T-helper 2 cell treated with Interferon-gamma antibody and Interleukin-4, amounts not matched to agents 100 ng/mL and 5 ng/mL, for 36 hours (primary cell): Measurements from ENCODE around the gene NCAPH2. TPM values are rescaled to one million over a fixed set of nuclear protein-coding genes. Genes with fewer than 3 reads are reported as not detected.

Experiments
- intact Hi-C: fragments of 100-400 bp; cut with micrococcal nuclease; formaldehyde crosslinking; loops from one replicate; pipeline ENCODE4 v1.15.1; 2023
- total RNA-seq: library from RNA; stranded (reverse); gene quantifications from 2 replicates; pipeline ENCODE4 v1.2.3, GENCODE V29; 2022

NCAPH2 gene
- total RNA-seq, 1 donor from 2014 or later = 114 TPM

DNA sequence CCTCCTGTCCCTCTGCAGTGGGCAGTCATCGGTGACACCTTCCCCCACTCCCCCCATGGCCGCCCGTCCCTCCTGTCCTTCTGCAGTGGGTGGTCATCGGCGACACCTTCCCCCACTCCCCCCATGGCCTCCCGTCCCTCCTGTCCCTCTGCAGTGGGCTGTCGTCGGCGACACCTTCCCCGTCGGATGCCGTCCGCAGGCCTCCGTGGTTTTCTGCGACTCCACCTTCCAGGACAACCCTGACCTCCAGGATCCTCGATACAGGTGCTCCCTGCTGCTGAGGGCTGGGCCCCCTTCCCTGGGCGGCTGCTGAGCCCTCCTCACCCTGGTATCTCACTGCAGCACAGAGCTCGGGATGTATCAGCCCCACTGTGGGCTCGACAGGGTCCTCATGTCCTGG, 19.1 kb upstream of the NCAPH2 start:
- intact Hi-C loops = no loop called here

- intact Hi-C loops = no loop called here
These were observed 18.4 kb upstream of the NCAPH2 start for GRCh38 chr22:50489363-50490243.

DNA sequence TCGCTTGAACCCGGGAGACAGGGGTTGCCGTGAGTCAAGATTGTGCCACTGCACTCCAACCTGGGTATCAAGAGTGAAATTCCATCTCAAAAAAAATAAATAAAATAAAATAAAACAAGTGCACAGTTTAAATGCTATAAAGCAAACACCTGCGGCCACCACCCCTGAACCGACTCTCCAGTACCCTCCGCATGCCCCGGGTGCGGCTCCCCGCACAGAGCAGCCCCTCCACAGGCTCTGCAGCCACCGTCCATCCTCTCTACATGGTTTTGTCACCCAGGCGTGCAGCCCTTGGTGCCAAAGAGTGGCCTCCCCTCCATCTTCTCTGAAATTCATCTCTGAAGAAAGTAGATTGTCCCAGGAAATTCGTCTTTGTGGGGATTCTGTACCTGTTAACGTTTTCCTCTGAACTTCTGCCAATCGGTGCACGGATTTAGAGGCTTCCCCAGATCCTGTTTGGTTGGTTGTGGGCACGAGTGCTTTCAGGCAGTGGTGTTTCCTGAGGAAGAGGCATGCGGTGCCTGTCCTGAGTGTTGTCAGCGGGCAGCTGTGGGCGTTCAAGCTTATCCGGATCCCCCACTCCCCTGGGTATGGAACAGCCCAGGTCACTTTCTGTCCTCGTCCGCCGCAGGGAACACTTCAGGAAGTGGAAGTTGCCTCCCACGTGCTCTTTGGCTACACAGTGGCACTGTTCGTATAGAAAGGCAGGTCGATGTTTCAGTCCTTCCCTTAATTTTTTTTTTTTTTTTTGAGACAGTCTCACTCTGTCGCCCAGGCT, 17.3 kb upstream of the NCAPH2 start:
- intact Hi-C loops = no loop called here

DNA sequence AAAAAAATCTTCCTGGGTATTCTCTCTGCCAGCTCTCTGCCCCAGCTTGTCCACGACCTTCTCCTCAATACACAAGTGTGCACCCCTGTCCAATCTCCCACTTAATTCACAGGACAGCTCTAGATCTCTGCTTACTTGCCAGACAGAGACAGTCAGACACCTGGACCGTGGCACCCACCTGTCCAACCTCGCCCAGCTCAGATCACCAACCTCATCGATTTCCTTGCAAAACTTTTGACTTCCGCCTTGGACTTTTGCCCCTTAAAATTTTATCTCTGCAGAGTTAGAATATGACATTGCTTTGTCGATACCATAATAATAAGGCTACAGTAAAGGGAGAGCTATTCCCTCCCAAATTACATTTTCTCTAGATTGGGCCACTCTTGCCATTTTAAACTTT, 10.9 kb upstream of the NCAPH2 start:
- intact Hi-C loops = no loop called here

GRCh38 chr22:50498322-50498890, 9.6 kb upstream of the NCAPH2 start:
- intact Hi-C loops = loop anchor here (1.0 kb wide), 1 partner anchor 257 kb away; no protein-coding TSS in a partner anchor

GRCh38 chr22:50500452-50500851, 7.6 kb upstream of the NCAPH2 start:
- intact Hi-C loops = no loop called here

GRCh38 chr22:50502096-50502495, 5.9 kb upstream of the NCAPH2 start:
- intact Hi-C loops = no loop called here

DNA sequence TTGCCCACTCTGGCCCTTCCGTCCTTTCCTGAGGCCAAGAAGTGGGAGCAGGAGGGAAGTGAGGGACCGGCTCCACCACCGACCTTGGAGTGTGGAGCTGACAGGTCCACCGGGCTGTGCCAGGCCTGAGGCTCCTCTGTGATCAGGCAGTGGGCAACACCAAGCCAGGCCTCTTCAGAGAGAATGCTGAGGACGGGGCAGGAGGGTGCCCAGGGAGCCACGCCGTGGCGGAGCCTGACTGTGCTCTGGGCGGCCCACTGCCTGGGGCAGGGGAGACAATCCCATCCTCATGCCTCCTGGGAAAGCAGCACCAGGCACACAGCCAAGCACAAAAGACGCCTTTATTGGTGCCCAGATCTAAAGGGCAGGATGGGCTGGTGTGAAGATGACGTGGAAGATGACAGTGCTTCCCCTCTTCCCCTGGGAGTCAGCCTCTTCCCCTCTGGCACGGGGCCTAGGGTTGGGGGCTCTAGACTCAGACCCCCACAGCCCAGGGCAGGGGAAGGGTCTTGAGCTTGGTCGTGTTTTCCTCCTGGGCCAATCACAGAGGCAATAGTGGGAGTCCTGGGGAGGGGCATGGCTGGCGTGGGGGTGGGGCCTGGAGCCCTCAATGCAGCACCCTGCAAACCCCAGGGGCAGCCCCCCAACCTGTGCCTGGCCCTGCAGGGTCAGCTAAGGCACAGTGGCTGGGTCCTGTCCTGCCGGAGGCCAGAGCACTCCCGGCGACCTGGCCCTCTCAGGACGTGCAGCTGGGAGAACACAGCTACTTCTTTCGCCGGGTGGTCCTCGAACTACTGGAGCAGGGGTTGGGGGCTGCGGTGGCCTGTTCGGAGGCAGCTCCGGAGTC, 5.2 kb upstream of the NCAPH2 start:
- intact Hi-C loops = no loop called here

GRCh38 chr22:50503475-50504145, 4.4 kb upstream of the NCAPH2 start:
- intact Hi-C loops = no loop called here

GRCh38 chr22:50504369-50505211, 3.4 kb upstream of the NCAPH2 start:
- intact Hi-C loops = no loop called here

DNA sequence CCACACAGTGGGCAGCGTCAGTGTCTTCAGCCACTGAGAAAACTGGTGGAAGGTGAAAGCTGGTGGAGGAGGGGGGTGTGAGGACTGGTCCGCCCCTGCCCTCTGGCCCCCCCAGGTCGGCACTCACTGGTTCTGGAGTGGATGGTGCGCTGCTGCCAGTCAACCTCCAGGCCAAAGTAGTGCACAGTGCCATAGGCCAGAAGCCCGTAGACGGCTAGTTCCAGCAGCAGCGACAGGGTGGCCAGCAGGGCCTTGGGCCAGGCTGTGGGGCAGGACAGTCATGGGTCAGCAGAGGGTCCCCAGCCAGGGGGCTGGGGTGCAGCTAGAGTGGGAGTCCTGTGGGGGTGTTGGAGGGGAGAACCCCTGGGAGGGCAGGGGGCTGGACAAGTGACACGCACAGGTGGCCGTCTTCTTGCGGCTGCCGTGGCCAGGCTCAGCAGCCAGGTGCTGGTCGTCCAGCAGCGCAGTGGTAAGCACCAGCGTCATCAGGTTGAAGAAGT, 2.7 kb upstream of the NCAPH2 start:
- intact Hi-C loops = no loop called here

GRCh38 chr22:50505776-50506610, 2.0 kb upstream of the NCAPH2 start:
- intact Hi-C loops = no loop called here

DNA sequence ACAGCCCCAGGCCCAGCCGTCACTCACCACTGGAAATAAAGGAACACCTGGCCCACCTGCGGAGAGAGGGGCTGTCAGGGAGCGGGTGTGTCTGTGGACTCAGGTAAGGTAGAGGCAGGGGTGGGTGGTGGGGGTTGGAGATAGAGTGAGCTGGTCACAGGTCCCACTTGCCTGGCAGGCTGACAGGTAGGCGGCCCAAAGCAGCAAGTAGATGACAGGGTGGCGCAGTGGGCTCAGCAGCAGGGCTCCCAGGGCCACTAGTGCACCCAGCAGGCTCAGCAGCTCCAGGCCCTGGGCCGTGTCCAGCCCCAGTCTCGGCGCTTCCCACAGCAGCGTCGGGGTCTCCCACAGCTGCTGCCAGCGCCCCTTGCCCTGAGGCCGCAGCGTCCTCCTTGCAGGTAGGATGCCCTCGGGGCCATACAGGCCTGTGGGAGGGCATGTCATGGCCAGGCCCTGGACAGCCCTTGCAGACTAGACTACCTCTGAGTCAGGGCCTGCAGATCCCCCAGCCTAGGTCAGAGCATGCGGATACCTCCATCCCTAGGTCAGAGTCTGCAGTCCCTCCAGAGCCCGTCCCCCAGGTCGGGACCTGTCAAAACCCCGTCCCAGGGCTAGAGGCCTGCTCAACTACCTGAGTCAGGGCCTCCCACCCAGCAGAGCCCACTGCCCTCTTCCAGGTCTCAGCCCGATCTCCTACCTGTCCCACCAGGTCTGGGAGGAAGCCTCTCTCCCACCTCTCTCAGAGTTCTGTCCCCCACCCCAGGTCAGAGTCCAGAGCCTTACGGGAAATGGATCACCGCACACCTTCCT, 1.2 kb upstream of the NCAPH2 start:
- intact Hi-C loops = no loop called here

DNA sequence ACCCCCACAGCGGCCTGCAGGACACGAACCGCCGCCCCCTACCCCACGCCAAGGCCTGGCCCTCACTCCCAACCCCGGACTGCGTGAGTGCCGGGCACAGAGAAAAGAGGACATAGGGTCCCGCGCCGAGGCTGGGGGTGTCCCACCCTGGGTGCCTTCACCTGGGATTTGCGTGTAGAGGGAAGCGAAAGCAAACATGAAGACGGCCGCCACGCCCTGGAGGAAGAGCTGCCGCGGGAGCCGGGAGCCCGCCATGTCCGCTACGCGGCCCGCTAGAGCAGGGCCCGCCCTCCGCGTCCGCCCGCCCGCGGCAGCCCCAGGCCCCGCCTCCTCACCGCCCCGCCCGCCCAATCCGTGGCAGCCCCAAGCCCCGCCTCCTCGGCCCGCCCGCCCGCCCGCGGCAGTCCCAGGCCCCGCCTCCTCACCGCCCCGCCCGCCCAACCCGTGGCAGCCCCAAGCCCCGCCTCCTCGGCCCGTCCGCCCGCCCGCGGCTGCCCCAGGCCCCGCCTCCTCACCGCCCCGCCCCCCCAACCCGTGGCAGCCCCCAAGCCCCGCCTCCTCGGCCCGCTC, 518 bp upstream of the NCAPH2 start, which contains the start of gene LMF2:
Gene LMF2, minus strand, starts transcription at position 282 of the 570 bp plus-strand sequence. Its CDS starts 27 bp downstream, at position 255.
- intact Hi-C loops = no loop called here

DNA sequence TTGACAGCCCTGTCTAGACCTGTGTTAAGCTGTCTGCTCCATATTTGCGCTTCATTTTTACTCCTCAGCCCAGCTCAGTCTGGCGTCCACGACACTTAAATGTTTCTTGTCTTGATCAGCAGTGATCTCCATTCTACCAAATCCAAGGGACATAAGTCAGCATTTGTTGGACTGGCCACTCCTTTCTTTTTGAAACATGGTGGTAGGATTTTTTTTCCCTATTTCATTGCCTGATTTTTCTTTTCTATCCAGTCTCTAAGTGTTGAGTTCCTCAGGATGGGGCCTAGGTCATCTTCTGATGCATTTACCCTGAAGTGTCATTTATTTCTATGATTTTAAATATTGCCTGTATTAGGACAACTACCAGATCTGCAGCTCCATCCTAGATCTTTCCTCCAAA, 873 bp downstream of the NCAPH2 start:
- intact Hi-C loops = loop anchor here (1.0 to 2.0 kb wide), 6 partner anchors 16 to 167 kb away; partner anchors contain the start of genes ARSA, SBF1, SCO2 and SYCE3

DNA sequence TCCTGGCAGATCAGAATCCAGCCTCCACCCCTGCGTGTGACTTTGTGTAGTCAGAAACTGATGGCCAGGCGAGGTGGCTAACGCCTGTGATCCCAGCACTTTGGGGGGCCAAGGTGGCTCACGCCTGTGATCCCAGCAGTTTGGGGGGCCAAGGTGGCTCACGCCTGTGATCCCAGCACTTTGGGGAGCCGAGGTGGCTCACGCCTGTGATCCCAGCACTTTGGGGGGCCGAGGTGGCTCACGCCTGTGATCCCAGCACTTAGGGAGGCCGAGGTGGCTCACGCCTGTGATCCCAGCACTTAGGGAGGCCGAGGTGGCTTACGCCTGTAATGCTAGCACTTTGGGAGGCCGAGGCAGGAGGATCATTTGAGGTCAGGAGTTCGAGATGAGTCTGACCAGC, 5.2 kb downstream of the NCAPH2 start:
- intact Hi-C loops = no loop called here

- intact Hi-C loops = no loop called here
These were observed 8.0 kb downstream of the NCAPH2 start for GRCh38 chr22:50516068-50516467.
